GM19035 (cell line): Measurements from ENCODE around the gene AUTS2.

ENCODE experiments used
- ATAC-seq: cut with Tn5 transposase; IDR thresholded peaks from one replicate; pipeline ENCODE4 v1.9.1; 2021; ENCODE audit not compliant: unreplicated experiment

Gene AUTS2

DNA sequence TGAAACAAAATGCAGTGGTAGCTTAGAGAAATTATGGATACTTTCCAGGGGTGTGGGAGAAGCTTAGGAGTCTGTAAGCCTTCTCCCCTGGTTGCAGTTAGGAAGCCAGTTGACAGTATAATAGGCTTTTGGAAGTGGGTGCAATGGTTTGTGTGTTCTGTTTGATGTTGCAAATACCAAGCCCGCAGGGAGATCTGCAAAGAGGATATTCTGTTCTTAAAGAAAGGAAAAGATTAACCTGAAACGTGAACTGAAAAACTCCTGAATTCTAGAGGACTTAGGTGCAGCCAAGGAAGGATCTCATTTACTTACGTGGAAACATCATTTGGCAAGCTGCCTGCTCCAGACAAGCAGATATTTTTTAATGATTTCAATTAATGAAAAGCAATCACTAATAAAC lies 496.6 kb downstream of the AUTS2 start:
- ATAC-seq: no peak

- ATAC-seq: no peak
Measured at GRCh38 chr7:70097645-70098044, 499.4 kb downstream of the AUTS2 start.

GRCh38 chr7:70098133-70098561 lies 499.9 kb downstream of the AUTS2 start:
- no peak for ATAC-seq

- no peak for ATAC-seq
Measured at GRCh38 chr7:70098905-70099672, 500.8 kb downstream of the AUTS2 start.

- ATAC-seq: no peak
Measured at GRCh38 chr7:70104243-70104642, 506.0 kb downstream of the AUTS2 start.

DNA sequence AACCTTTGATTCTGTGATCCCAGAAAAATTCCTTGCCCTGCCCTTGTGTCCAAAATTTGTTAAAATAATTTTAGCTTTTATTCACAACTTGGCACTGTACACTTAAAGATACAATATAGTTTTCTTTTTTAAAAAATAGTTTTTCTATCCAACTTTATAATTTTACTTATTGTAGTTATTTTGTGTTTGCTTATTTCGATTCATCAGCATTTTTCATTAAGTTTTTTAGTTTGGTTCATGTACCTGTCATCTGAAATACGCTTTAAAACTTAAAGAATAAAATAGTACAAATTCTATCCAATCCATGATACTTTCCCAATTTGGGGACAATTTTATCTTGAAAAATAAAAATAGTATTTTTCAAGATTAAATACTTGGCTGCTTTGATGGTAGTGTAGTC lies 514.8 kb downstream of the AUTS2 start:
- no peak for ATAC-seq

DNA sequence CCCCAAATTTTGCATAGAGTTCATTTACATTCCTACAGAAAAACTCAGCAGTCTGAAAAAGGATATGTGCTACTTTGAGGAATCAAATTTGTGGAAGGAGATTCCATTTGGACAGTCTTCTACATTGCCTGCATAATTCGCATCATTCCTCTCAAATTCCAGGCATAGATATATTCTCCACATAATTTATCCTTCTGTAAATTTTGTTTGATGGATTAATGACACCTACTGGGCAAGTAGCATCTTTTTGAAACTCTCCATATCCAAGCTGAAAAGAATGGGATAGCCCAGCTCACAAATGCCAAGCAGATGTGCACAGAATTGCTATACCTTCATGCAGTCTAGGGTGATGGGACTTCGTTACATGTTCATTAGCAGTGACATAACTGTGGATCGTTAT lies 515.3 kb downstream of the AUTS2 start:
- no peak for ATAC-seq

- no peak for ATAC-seq
Measured at GRCh38 chr7:70114806-70115205, 516.5 kb downstream of the AUTS2 start.

DNA sequence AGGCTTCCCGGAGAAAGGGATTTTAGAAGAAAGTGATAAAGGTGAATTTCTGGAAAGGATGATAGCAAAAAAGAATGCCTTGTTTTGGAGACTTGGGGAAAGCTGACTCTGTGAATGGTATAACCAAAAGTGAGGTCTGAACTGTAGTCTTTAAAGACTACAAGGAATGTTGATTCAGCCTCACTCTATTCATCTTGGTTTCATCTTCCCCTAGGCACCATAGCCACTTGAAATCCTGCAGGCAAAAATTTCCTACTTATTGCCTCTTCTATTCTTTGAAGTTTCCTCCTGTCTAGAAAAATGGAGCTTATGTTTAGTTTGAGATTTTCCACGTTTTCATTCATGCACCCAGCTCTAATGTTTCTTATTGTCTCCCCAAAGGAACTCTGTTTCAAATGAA lies 518.0 kb downstream of the AUTS2 start:
- ATAC-seq: no peak

DNA sequence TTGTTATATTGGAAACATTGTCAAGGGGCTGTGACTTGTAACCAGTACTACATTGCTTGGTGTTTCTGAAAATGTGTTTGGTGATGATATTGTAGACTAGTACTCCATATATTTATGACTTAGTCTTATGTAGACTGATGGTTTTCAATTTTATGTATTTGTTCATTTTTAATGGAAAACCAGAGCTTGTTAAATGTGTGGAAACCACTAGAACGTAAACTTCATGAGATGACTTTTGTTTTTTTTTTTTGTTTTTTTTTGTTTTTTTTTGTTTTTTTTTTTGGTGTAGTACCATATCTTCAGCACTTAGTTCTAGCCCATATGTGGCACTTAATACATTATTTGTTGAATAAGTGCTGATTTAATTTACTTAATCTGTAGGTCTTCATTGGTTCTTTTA lies 518.6 kb downstream of the AUTS2 start:
- ATAC-seq: no peak

DNA sequence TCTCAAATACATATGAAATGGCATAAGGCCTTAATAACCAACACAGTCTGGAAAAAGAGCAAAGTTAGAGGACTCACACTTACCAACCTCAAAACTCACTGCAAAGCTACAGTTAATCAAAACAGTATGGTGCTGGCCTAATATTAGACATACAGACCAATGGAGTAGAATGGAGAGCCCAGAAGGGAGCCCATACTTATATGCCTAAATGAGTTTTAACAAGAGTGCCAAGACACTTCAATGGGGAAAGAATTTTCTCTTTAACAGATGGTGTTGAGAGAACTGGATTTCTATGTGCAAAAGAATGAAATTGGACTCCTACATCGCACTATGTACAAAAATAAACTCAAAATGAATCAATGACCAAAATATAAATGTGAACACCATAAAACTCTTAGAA lies 522.6 kb downstream of the AUTS2 start:
- ATAC-seq: no peak

DNA sequence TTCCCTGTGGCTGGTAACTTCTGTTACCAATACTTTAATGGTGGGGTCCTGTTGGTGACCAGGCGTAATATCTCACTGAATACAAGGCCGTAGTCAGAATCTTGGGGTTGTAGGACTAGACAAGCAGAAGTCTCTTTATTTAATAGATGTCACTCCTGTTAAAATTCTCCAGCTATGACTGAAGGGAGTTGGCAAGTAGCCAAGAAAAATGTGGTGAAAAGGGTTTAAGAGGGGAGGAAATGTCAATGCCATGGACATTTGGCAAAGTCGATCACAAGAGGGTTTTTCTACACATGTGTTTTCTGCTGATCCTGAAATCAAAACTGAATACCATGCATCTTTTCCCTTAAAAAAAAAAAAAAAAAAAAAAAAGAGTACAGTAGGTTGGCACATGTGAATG lies 533.5 kb downstream of the AUTS2 start:
- no peak for ATAC-seq

- no peak for ATAC-seq
Measured at GRCh38 chr7:70132226-70132851, 534.1 kb downstream of the AUTS2 start.

- no peak for ATAC-seq
Measured at GRCh38 chr7:70132852-70133690, 534.8 kb downstream of the AUTS2 start.

DNA sequence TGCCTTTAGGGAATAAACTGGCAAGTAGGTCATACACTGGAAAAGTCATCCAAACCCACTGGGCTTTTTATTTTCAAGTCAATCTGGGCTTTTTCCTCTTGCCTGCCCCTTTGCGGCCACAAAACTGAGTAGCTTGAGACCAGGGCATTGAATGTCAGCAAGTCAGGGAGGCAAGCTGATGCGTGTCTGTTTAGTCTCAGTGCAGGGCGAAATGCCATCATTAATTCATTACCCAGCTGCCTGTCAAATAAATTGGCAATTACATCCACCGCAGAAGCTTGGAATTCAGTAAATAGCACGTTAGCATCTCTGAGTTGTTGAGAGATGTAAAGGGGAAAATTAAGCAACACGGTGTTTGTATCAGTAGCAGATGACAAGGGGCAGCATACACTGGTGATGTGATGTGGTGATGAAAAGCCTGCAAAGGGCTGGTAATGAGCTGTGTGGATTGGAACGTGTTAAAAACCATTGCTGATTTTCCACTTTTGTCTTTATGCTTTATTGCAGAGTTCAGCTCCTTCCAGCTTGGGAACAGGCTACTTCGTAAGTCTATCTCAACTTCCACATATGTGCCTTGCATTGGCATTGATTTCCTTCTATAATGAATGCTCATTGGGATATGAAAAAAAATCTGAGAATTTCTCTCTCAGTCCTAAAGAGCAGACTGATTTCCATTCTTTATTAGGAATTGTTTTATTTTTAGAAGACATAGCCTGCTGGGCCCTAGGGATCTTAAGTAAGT lies 535.9 kb downstream of the AUTS2 start:
- ATAC-seq: no peak

GRCh38 chr7:70135656-70136055 lies 537.4 kb downstream of the AUTS2 start:
- no peak for ATAC-seq

- ATAC-seq: no peak
Measured at GRCh38 chr7:70137126-70137525, 538.9 kb downstream of the AUTS2 start.

- no peak for ATAC-seq
Measured at GRCh38 chr7:70142247-70142932, 544.1 kb downstream of the AUTS2 start.

DNA sequence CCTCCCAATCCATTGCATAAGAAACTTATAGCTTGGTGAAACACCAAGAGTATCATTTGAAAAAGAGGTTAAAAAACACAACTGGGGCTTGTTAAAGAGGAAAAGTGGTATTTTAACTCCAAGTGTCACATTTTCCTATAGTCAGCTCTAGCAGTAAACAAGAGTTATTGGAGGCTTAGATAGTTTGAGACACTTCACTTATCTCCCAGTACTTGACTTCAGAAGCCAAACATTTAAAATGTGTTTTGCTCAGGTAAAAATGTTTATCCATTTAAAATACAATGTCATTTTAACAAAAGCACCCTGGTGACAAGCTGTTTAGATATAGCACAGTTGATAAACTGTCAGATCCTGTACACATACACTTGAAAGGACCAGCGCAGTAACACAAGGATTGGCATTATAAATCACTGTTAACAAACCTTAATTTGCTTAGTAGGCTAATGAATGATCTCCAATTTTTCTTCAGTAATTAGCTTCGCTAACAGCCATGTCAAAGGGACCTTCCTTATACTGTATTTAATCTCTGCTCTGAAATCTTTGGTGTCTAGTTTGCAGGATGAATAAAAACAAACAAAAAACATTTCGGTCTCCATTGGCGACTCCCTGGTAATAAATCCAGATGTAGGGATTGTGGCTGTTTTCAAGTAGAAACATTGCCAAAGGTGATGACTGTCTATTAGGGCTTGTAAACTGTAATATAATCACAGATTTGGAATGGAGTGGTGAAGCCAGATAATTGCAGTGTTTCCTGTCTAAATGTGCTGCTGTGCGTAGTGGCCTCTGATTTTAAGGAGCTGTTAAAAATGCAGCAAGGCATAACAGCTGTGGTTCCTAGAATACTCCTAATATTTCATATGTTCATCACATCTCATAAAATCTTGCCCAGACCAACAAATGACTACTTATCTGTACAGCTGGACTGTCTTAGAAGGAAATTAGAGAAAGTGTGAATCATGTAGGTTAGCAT lies 545.1 kb downstream of the AUTS2 start:
- ATAC-seq: no peak
